NCI-H526 treated with DMSO at 0.1 percent for 48 hours (cell line): ENCODE measurements around the gene RNF151.
"Not testable (repeated sequence)": the region's sequence is repeated elsewhere in the genome, so short reads cannot be mapped to it uniquely, and the experiment has no call there.

Experiments used
- DNase-seq: peaks from one replicate; lab custom pipeline; 2025; lab: John Stamatoyannopoulos, UW

The RNF151 gene

GRCh38 chr16:1939833-1940232 is 26.8 kb upstream of the RNF151 start:
- not testable (repeated sequence) for DNase-seq

- no peak for DNase-seq
Measured at GRCh38 chr16:1940273-1941161, 26.1 kb upstream of the RNF151 start.

GRCh38 chr16:1941162-1942046 is 25.3 kb upstream of the RNF151 start:
- peak; percentile 4 for DNase-seq

GRCh38 chr16:1942047-1942809 is 24.4 kb upstream of the RNF151 start:
- DNase-seq: no peak

- peak; percentile 72 for DNase-seq
Measured at GRCh38 chr16:1942810-1943726, 23.6 kb upstream of the RNF151 start, which contains the start of gene MSRB1. Gene MSRB1 (minus strand): TSS chr16:1943199. CDS start chr16:1943156, 43 bp downstream.

- DNase-seq: no peak
Measured at GRCh38 chr16:1944612-1945199, 21.9 kb upstream of the RNF151 start.

GRCh38 chr16:1945559-1946391 is 20.9 kb upstream of the RNF151 start:
- DNase-seq: no peak

GRCh38 chr16:1946495-1947368 is 19.9 kb upstream of the RNF151 start:
- DNase-seq: no peak

- DNase-seq: no peak
Measured at GRCh38 chr16:1947369-1947670, 19.3 kb upstream of the RNF151 start.

GRCh38 chr16:1949507-1949906 is 17.1 kb upstream of the RNF151 start:
- no peak for DNase-seq

GRCh38 chr16:1950047-1950446 is 16.6 kb upstream of the RNF151 start:
- DNase-seq: no peak

GRCh38 chr16:1950559-1950958 is 16.1 kb upstream of the RNF151 start:
- no peak for DNase-seq

GRCh38 chr16:1953734-1954133 is 12.9 kb upstream of the RNF151 start:
- DNase-seq: no peak

- not testable (repeated sequence) for DNase-seq
Measured at GRCh38 chr16:1957434-1958142, 9.1 kb upstream of the RNF151 start.

GRCh38 chr16:1958143-1958491 is 8.5 kb upstream of the RNF151 start:
- not testable (repeated sequence) for DNase-seq

GRCh38 chr16:1958715-1959268 is 7.9 kb upstream of the RNF151 start:
- DNase-seq: no peak

- DNase-seq: peak; percentile 53
Measured at GRCh38 chr16:1959269-1960039, 7.2 kb upstream of the RNF151 start, which contains the start of gene NDUFB10. Gene NDUFB10 (plus strand): TSS chr16:1959538. CDS start chr16:1959625, 87 bp downstream.
